Kidney tubule cell (primary cell): ENCODE data around the gene GSTM1.

Experiments used
- DNase-seq: peaks from one replicate; pipeline ENCODE4 v3.0.0-alpha.2; 2018; ENCODE audit warnings: low spot score

The GSTM1 gene

DNA sequence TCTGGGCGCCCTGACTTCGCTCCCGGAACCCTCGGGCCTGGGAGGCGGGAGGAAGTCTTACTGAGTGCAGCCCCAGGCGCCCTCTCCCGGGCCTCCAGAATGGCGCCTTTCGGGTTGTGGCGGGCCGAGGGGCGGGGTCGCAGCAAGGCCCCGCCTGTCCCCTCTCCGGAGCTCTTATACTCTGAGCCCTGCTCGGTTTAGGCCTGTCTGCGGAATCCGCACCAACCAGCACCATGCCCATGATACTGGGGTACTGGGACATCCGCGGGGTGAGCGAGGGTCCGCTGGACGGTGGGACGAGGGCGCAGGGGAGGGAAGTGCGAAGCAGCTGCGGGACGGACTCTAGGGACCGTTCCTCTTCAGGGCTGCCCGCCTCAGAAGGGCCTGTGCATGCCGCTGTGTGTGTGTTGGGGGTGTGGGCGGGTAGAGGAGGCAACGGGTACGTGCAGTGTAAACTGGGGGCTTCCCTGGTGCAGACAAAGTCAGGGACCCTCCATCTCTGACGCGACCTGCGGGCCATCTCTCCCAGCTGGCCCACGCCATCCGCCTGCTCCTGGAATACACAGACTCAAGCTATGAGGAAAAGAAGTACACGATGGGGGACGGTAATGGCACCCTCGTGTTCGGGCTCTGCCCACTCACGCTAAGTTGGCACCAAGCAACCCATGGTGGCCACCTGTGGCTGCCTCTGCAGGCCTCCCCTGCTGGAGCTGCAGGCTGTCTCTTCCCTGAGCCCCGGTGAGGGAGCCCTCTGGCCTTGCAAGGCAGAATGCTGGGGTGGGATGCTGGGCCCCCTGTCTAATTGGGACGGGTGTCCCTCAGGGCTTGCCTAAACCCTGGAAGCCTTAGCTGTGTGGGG, at the start of gene GSTM1:
TSS of gene GSTM1 (plus strand) at position 177 of the 859 bp plus-strand sequence. CDS start at position 234, 57 bp downstream.
- no peak for DNase-seq

DNA sequence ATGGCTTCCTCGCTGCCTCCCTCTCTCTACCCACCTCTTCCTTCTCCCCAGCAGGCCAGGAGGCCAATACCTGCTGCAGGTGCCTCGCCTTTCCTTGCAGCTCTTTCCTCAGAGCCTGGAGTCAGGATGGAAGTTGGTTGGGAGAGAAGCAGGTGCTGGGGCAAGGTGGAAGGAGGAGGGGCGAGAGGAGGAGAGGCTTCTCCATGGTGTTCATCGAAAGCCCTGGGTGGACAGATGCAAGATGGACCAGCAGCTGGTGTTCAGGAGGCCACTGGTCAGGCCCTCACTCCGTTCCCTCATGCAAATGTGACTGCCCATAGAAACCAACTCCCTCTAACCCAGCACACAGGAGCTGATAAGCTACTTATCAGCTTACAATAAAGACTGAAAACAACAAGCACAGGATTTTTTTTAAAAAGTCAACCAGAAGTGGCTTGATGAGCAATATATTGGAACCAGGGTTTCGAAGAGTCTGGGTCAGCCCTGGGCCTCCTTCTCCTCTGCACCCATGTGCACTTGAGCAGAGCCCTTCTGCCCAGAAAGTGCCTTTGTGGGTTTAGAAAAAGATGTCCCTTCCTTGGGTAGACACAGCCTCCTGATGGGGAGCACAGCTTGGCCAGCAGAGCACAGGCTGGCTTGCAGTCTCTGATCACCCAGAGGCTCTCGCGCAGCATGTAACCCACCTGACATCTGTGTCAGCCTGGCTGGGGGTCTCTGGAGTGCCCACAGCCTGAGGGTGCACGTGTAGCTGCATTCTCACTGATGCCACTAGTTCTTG, 48.4 kb upstream of the GSTM1 start:
- DNase-seq, result no peak

DNA sequence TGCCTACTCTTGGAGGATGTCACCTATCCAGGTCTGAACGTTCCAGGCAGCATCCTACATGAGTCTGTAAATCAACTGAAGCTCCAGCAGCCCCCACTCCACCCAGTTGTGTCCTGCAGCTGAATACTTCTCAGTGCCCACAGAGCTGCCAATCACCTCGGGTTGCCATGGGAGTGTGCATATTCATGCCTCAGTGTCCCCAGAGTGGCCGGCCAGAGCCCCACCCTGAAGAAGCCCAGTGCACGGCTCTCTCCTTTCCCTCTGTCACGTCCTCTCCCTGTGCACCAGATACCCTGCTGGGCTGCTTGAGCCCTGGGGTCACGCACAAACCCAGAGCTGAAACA, 47.8 kb upstream of the GSTM1 start:
- no peak for DNase-seq

DNA sequence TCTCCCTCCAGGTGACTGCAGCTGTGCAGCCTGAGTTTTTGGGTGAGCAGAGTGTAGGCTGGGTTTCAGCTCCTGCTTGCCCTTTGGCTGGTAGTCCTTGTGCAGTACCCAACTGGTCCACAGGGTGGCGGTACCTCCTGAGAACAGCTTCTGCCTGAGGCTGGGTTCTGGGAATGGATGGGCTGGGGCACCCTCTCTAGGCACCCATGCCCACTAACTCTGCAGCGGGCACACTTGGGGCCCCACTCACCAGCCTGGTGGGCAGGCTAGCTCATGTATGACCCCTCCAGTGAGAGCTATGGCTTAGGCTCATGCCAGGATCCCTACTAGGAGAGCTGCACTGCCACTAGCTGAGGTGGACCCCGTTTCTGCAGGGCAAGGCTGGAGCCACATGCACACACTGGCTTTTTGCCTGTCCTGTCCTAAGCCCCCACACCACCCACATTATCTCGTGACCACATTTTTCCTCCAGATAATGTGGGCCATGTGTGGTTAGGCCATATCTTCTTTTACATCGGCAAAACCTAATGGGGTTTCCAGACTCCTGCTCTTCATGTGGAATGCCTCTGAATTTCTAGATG, 47.2 kb upstream of the GSTM1 start:
- DNase-seq, result peak; percentile 70

DNA sequence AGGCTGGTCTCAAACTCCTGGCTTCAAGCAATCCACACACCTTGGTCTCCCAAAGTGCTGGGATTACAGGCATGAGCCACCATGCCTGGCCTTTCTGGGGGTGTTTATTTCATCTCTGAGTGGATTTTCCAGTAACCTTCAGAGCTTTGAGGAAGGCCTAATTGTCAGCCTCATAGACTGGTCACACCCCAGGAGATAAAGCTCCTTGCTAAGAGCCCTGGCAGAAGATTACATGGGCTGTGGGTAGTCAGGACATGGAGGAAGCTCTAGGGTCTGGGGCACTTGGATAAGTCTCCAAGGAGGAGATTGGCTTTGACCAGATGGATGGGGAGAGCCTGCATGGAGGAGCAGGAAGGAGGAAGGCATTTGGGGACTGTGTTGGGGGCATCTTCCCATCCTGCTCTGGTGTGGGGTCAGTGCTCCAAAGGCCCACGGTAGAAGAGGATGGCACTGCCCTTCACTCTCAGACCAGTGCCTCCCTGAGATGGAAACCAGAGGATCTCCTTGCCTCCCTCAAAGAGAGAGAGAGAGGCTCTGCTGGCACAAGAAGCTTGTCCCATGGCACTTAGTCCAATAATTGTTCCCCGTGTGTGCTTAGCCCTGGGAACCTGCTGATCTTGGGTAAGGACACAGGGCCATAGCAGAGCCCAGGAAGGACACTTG, 46.4 kb upstream of the GSTM1 start:
- DNase-seq, result no peak

DNA sequence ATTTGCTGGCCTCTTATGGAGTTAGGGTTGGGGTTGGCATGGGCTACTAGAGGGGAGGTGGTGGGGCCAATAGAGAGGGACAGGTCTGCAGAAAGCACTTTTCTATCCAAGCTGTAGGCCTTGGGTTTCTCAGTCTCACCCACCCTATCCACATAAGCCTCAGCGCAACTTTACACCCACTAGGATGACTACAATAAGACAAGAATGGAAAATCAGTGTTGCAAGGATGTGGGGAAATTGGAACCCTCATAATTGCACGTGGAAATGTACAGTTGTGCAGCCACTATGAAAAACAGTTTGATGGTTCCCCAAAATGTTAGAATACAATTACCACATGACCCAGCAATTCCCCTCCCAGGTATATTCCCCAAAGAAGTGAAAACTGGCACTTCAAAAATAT, 45.8 kb upstream of the GSTM1 start:
- DNase-seq, result no peak

DNA sequence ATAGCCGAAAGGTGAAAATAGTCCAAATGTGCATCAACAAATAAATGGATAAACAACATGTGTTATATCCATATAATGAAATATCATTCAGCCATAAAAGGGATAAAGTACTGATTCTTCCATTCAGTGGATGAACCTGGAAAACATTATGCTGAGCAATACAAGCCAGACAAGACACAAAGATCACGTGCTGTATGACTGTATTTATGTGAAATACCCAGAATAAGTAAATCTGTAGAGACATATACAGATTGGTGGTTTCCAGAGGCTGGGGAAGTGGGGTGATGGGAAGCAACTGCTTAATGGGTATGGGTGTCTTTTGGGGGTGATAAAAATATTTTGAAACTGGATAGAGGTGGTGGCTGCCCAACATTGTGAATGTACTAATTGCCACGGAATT, 45.0 kb upstream of the GSTM1 start:
- DNase-seq, result no peak

DNA sequence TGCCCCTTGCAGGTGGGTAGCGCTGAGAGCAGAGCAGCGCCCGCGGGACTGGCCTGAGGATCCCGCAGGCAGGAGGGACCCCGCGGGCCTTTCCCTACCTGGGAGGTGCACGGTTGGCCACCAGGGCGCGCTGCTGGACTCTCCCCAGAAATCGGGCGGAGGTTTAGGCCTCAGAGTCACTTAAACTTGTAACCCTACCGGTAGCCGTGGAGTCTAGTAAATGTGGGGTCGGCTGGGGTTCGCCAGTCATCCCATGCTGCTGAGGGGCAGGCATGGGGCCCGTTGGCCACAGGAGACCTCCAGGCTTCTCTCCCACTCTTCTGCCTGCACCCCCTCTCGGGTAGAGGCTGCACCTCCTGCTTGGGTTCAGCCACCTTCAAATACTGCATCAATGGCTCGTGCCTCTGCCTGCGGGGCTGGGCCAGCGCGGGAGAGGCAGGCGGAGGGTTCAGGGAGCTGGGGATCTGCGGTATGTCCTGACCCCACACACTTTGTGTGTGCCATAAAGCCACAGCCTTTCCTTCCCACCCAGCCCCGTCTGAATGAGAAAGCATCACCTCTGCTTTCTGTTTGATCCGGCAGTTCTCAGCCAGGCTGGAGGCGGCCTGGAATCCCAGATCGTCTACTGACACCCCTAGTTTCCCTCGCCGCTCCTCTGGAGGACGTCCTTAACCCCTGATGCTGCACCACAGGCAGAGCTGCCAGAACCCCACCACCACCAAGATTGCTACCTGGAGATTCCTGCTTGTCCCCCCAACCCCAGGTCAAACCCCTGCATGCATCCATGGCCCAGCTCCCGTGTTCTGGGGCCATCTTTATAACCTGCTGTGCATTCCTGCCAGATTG, 44.0 kb upstream of the GSTM1 start:
- DNase-seq, result peak; percentile 74

DNA sequence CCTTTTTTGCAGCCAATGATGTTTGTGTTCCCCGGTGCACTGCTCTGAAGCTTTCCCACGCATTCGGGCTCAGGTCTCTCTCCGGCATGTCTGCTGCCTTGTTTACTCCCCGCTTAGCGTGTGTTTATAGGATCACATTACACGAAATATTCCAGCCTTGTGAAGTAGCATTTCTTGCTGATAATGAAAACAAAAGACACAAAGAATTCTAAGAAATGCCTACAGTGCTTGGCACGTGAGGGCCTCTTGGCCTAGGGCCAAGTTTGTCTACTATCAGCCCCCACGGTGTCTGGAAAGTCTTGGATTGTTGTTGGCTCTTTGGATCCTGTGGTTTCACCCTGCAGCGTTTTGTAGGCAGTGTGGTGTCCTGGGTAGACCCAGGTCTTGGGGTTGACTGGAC, 42.9 kb upstream of the GSTM1 start:
- no peak for DNase-seq

DNA sequence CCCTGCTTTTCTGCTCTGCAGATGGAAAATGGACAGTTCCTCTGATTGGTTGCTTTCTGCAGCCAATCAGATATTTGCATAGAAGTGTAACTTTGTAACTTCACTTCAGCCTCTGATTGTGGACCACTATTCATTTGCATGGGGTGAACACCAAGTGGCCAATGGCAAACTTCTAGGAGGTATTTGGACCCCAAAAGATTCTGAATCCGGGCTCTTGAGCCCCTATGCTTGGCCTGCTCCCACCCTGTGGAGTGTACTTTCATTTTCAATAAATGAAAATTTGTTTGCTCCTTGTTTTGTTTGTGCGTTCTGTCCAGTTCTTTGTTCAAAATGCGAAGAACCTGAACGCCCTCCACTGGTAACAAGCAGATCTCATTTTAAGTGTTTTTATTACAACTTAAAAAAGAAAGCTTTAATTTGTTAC, 38.1 kb upstream of the GSTM1 start:
- no peak for DNase-seq

DNA sequence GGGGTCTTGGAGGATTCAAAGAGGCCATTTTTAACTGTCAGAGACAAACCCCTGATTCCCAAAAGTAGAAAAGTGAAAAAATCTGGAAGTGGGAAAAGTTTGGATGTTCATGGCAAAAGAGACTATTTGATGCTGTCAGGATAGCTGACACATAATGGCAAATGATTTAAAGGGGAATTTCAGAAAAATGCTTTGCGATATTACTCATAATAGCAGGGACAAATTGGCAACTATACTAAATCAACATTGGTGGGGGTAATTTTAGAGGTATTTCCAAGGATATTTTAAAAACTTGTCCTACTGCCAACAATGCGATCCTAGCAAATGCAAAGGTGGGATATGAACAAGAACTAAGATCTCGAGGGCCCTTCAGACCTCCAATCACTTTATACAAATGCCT, 37.0 kb upstream of the GSTM1 start:
- DNase-seq, result no peak

DNA sequence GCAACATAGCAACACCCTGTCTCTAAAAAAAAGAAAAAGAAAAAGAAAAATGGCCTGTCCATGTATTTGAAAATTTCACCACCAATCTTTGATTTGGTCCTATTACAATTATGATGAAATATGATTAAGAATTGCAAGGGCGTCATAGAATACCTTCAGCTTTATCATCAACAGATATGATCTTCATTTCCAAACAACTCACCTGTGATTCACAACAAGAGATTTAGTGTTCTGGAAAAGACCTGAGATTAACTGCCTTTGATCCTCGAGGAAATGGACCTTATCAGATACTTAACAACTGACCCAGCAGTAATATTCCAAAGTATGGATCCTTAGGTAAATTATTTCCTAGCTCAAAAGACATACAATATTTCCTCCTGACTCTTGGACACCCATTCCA, 35.2 kb upstream of the GSTM1 start:
- no peak for DNase-seq

DNA sequence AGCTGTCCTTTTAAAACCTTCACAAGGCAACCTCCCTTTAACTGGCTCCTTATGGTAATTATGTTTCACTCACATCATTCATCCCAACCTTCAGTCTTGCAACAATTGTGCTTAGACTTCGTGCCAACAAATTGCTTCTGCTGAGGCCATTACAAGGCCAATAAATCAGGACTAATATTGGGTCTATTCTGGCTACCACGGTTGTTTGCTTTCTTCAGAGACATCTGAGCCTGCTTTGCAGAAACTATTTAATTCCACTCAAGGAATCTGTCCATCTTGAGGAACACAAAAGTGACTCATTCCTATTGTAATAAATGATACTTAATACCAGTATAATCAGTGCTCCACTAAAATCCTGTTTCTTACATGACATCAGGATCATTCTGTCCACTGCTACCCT, 34.3 kb upstream of the GSTM1 start:
- no peak for DNase-seq

DNA sequence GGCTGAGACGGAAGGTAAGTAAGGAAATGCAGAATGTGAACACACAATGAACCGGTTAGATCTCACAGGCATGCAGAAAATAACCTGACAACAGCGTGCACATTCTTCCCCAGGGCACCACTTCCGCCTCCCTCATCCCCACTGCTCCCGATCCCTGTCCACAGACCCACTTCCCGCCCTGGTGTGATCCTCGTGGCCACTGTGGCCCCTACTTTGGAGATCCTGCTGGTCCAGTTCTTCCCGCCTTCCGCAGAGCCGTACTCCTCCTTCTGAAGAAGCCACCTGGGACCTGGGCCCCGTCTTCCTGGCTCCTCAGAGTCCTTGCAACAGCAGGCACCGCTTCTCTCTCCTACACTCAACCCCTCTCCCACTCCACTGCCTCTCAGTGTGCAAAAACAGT, 33.1 kb upstream of the GSTM1 start:
- DNase-seq, result no peak

DNA sequence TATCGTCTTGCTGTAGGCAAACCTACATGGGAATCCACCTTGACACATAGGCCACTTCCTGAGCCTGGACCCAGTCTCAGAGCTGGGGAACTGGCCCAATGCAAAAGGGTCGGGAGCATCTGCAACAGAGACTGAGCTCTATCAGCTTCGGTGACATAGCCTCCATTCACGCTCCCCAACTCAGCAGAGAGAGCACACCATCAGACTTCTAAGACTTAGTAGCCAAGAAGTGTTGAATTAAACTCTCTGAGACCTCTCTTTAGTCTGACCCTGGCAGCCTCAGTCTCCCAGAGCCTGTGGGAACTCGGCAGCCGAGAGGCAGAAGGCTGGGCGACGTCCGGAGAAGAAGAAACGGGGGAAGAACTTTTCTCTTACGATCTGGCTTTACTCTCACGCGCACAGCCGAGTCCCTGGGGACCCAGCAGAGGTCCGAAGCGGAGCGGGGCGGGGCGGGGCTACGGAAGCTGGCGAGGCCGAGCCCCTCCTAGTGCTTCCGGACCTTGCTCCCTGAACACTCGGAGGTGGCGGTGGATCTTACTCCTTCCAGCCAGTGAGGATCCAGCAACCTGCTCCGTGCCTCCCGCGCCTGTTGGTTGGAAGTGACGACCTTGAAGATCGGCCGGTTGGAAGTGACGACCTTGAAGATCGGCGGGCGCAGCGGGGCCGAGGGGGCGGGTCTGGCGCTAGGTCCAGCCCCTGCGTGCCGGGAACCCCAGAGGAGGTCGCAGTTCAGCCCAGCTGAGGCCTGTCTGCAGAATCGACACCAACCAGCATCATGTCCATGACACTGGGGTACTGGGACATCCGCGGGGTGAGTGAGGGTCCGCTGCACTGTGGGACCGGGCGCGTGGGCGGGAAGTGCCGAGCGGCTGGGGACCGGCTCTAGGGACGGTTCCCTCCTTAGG, 31.8 kb upstream of the GSTM1 start, which contains the start of gene GSTM4:
TSS of gene GSTM4 (plus strand) at position 485 of the 905 bp plus-strand sequence. CDS start at position 776, 291 bp downstream.
- DNase-seq, result peak; percentile 65

DNA sequence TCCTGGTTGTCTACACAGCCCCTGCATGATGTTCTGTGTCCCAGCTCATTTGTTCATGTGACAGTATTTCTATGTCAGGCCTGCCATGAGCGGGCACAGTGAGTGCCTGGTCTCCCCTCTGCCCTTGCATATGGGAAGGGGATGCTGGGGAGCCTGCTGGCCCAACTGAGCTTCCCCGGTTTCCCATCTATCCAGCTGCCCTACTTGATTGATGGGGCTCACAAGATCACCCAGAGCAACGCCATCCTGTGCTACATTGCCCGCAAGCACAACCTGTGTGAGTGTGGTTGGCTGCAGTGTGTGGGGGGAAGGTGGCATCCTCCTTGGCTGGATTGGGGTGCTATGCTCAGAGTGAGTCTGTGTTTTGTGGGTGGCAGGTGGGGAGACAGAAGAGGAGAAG, 30.2 kb upstream of the GSTM1 start:
- DNase-seq, result no peak

DNA sequence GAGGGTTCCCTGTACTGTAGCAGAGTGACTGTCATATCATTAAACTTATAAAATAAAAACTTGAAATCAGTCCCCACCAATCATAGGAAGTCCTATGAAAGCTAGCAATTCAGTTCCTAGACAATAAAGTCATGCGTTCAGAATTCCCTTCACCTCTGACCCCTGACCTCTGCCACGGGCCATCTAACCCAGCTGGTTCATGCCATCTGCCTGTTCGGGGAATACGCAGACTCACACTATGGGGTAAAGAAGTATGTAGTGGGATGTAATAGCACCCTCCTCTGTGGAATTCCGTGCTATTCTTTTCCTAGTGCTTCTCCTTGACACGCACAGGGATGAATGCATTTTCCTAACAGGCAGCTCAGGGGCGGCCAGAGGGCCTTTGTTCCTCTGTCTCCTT, 29.6 kb upstream of the GSTM1 start:
- DNase-seq, result no peak

DNA sequence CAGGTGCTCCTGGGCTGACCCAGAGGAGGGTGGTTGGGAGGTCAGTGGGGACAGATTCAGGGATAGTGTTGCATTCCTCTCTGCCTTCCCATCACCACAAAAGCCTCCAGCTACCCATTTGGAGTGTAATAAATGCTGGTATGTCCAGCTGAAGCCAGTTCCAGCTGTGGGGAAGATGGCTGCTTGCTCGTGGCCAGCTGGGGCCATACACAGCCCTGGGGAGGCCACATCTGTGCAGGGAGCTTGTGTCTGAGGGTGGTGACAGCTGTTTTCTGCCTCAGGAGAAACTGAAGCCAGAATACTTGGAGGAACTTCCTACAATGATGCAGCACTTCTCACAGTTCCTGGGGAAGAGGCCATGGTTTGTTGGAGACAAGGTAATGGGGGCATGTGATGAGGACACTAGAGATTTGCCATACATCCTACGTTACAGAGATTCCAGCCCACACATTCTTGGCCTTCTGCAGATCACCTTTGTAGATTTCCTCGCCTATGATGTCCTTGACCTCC, 29.0 kb upstream of the GSTM1 start:
- DNase-seq, result no peak

DNA sequence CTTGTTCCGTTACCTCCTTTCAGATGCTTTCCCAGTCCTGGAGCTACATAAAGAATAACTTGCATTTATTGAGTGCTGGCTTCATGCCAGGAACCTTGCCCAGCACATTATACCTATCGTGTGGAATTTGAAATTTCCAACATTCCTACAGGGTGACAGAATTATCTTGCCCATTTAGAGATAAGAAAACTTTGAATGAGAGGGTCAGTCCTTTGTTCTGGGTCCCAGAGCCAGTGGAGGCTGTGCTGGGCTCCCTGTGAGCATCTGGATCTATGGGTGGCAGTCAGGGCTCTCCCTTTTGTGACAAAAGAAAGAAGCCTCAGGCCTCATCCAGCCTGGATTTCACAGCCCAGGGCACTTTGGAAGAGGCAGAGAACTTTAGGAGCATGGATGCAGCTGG, 28.5 kb upstream of the GSTM1 start:
- peak; percentile 60 for DNase-seq

DNA sequence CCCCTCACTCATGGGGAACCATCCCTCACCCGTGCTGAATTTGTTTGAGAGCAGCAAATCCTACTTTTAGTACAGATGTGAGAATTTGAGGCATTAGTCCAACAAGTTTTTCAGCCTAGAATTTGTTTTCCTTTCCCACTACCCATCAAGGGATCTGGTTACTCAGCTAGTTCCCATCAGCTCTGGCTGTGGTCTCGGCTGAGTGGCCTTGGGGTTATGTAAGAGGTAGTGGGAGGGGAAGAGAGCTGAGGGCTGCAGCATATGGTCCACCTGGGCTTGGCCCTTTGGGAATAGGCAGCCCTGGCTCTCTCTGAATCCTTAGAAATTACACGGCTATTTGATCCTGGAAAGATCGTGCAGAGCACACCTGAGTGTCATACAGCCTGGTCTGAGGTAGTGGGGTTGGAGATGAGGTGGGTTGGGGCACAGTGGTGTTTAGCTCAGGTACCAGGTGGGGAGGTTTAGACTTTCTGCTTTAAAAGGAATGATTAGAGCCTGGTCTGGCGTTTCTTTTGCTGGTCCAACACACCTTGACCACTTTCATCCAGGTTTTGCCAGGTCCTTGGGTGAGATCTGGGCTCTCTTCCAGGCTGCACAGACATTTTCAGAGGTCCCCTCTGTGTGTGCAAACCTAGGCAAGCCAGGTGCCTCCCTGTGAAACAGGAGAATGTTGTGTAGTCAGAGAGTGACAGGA, 27.5 kb upstream of the GSTM1 start:
- DNase-seq, result peak; percentile 65
